NCI-H510A treated with DMSO at 0.1 percent for 48 hours (cell line): ENCODE data around the gene SOCS1.

Experiments
- DNase-seq: peaks from one replicate; lab custom pipeline; 2025; lab: John Stamatoyannopoulos, UW

The SOCS1 gene

DNA sequence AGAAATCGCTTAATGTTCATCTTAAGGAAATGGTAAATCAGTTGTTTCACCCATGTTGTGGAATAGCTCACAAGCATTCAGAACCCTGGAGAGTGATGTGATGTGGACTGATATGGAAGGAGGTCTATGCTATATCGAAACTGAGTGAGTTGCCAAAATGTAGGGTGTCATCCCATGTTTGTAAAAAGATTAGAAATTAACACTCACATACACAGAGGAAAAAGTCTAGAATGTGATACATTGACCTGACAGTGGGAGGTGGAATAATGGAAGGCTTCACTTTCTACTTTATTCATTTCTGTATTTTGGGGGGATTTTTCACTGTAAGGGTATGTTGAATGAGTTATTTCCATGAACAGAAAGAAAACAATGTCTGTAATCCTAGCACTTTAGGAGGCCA, 29.8 kb upstream of the SOCS1 start:
- no peak for DNase-seq

- no peak for DNase-seq
These were observed 27.8 kb upstream of the SOCS1 start for GRCh38 chr16:11283820-11284248.

GRCh38 chr16:11280616-11281522, 24.9 kb upstream of the SOCS1 start, which contains the start of gene PRM1:
TSS of gene PRM1 (minus strand) at chr16:11281330. CDS start at chr16:11281238, 92 bp downstream.
- DNase-seq, result no peak

DNA sequence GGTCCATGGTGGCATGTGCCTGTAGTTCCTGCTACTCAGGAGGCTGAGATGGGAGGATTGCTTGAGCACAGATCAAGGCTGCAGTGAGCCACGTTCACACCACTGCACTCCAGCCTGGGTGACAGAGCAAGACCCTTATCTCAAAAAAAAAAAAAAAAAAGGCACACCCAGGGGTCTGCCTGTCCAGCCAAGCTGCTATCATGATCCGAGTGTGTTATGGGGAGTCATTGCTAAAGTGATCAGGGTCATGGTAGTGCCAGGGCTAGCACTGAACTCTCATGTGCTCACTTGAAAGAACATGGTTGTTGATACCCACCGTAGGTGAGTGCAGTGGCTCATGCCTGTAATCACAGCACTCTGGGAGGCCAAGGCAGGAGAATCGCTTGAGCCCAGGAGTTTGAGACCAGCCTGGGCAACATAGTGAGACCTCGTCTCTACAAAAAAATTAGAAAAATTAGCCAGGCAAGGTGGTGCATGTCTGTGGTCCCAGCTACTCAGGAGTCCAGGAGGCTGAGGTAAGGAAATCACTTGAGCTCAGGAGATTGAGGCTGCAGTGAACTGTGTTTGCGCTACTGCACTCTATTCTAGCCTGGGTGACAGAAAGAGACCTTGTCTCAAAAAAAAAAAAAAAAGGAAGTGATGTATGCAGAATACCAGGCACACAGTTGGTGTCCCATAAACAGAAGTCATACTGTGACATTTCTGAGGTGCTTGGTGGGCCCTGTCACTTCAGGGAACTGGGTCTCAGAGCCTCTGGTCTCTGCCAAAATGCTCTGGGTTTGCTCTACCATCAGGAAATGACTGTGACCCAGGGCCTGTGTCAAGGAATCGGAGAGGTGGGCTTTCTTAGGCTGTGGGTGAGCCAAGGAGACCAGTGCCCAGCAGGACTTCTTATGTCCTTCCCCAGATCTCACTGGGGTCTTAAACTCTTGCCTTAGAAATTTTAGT, 23.0 kb upstream of the SOCS1 start:
- DNase-seq, result no peak

GRCh38 chr16:11277607-11278337, 21.8 kb upstream of the SOCS1 start:
- no peak for DNase-seq

DNA sequence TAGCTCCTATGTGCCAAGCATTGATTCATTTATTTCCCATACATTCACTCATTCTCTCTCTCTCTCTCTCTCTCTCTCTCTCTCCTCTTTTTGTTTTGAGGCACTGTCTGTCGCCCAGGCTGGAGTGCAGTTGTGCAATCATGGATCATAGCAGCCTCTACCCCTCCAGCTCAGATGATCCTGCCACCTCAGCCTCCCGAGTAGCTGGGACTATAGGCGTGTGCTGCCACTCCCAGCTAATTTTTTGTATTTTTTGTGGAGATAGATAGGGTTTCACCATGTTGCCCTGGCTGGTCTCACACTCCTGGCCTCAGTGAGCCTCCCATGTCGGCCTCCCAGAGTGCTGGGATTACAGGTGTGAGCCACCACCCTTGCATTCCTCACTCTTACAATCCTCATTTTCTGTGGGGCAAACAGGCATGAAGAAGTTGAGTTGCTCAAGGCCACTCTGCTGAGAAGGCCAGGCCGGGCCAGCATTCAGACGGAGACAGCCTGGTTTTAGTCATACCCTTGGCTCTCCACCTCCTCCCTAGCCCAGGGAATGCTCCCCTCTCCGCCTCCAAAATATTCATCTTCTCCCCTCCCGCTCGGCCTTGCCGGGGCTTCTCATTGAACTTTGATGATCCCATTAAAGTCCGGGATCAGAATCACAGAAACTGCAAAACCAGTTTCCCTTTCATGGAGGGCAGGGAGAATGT, 21.0 kb upstream of the SOCS1 start:
- no peak for DNase-seq

GRCh38 chr16:11276143-11276895, 20.3 kb upstream of the SOCS1 start, which contains the start of gene PRM2:
TSS of gene PRM2 (minus strand) at chr16:11276480. CDS start at chr16:11276370, 110 bp downstream.
- DNase-seq, result no peak

- no peak for DNase-seq
These were observed 19.0 kb upstream of the SOCS1 start for GRCh38 chr16:11274964-11275363.

- DNase-seq, result no peak
These were observed 17.8 kb upstream of the SOCS1 start for GRCh38 chr16:11273721-11274324.

DNA sequence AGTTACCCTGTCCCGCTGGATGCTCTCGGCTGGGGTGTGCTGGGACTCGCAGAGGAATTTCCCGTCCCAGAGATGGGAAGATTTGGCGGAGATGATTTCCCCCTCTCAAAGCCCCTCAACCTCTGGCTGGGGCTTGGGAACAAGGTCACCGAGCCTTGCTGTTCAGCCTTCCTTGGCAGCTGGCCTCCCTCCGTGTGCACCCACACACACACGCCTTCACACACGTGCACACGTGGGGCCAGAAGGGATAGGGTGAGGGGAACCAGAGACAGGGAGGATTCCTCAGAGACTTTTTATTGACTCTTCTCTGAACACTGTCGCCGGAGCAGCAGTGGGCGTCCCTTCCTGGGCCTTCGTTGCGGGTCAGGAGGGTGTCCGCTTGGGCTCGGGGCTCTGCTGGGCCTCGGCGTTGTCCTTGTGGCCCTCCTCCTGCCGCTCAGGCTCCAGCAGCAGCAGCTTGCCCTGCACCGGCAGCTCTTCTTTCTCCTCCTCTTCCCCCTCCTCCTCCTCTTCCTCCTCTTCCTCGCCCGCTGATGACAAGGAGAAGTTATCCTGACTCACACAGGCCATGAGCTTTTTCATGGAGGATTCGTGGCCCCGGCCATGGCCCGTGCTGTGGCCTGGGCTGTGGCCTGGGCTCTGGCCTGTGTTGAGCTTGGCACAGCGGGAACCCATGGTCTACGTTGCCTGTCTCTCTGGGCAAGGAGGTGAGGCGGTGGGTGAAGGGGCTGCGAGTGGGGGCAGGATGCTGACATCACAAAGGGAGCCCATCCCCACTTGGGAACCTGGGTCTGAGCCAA, 17.1 kb upstream of the SOCS1 start, which contains the start of gene PRM3:
Gene PRM3 (minus strand): TSS at position 709 of the 800 bp plus-strand sequence. CDS start 34 bp downstream, at position 675.
- DNase-seq, result no peak

DNA sequence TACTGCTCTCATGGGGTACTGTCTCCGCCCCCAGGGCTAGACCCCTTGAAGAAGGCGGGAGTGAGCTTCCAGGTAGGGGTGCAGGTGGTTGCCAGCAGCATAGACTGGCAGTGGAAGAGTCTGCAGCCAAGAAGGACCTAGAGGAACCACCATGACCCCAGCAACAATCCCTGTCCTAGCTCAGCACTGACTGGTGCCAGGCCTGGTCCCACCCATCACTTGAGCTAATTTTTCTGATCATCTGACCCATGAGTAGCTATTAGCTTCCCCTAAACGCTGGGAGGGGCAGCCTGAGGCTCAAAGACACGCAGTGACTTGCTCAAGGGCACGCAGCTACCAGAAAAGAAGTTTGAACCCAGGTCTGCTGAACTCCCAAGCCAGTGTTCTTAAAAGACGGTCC, 16.5 kb upstream of the SOCS1 start:
- DNase-seq, result no peak

- DNase-seq, result no peak
These were observed 15.6 kb upstream of the SOCS1 start for GRCh38 chr16:11271610-11272009.

- no peak for DNase-seq
These were observed 14.7 kb upstream of the SOCS1 start for GRCh38 chr16:11270602-11271162.

GRCh38 chr16:11268921-11269375, 12.9 kb upstream of the SOCS1 start, which contains the start of gene TNP2:
TSS of gene TNP2 (minus strand) at chr16:11269325. CDS start at chr16:11269262, 63 bp downstream.
- no peak for DNase-seq

DNA sequence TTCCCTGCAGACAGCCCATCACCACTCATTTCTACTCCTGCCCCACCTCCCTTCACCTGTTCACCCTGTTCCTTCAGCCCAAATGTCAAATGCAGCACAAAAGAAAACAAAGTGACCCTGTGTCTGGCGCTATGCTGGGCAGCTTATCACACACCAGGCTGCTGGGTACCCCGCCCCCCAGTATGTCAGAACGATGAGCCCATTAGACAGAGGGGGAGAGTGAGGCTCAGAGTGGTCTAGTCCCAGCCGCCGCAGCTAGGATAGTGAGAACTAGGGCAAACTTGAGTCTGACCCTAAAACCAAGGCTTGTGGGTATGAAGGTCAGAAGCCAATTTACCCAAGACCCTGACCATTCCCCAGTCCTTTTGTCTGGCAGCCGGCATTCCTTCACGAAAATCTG, 9.1 kb upstream of the SOCS1 start:
- DNase-seq, result no peak

DNA sequence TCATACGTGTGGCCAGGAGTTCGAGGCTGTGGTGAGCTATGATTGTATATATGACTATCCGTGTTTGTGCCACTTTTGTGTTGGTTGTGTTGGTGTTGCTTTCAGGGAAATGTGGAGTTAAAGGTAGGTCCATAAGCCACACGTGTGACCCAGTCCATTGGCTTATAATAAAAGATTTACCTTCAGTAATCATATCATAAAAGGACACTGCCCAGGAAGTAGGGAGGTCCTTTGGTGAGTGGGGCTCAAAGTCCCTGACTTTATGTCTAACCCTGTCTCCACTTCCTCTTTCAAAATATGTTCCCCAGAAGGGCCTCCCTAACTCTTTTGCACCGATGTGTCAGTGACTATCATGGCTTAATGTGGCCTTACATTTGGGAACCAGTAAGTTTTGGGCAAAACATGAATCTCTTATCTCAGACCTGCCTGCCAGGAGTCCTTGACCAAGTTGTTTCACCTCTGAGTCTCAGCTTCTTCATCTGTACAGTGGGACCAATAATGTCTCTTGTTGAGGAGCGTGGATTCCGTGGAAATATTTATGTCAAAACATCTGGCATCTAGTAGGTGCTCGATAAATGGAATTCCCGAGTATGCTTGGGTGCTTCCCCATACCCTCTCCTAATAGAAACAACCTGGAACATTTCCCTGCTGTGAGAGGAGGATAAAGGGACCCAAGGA, 8.3 kb upstream of the SOCS1 start:
- no peak for DNase-seq

- DNase-seq, result no peak
These were observed 7.7 kb upstream of the SOCS1 start for GRCh38 chr16:11263737-11264136.

DNA sequence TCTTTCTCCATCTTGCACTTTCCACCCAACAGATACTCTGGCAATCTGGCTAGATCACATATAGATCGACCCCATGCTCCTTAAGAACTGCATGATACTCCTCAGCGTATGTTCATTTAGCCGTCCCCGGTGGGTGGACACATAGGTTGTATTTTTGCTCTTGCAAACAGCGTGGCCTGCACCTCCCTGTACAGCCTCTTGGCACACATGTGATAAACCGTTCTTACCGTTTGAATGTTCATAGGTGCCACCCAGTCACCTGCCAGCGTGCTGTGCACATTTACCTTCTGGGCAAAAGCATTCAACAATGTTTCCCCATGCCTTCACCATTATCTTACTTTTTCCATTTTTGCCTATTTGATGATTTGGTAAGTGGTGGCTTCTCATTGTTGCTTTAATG, 6.9 kb upstream of the SOCS1 start:
- DNase-seq, result no peak
